Smooth muscle cell (in vitro differentiated cells): ENCODE measurements around the gene GPR176. TPM values are rescaled to one million over a fixed set of nuclear protein-coding genes. Genes with fewer than 3 reads are reported as not detected.

Experiments
- DNase-seq: peaks from one replicate; lab custom pipeline; 2025; ENCODE audit not compliant: unreplicated experiment; lab: John Stamatoyannopoulos, UW
- H2AFZ ChIP-seq: fragments of 200-600 bp; sonication (generic); 2 replicates; pipeline ENCODE4 v1.6.0; 2016; ENCODE audit warnings: antibody characterized with exemption, low read depth, mild to moderate bottlenecking
- H3F3A ChIP-seq: fragments of 200-600 bp; sonication (generic); 2 replicates; pipeline ENCODE4 v1.6.0; 2017; ENCODE audit warnings: antibody characterized with exemption, low read depth
- H3K27ac ChIP-seq: fragments of 200-600 bp; sonication (generic); 2 replicates; pipeline ENCODE4 v1.5.1; 2016; ENCODE audit warnings: low read depth, mild to moderate bottlenecking
- H3K27me3 ChIP-seq: fragments of 200-600 bp; sonication (generic); 2 replicates; pipeline ENCODE4 v1.6.1; 2016; ENCODE audit warnings: low read depth, mild to moderate bottlenecking
- H3K36me3 ChIP-seq: fragments of 200-600 bp; sonication (generic); 2 replicates; pipeline ENCODE4 v1.5.1; 2016; ENCODE audit warnings: low read depth
- H3K4me1 ChIP-seq: fragments of 200-600 bp; sonication (generic); 2 replicates; pipeline ENCODE4 v1.5.1; 2016; ENCODE audit warnings: low read depth
- H3K4me2 ChIP-seq: fragments of 200-600 bp; sonication (generic); 2 replicates; pipeline ENCODE4 v1.6.0; 2016; ENCODE audit warnings: mild to moderate bottlenecking
- H3K4me3 ChIP-seq: fragments of 200-600 bp; sonication (generic); 2 replicates; pipeline ENCODE4 v1.5.1; 2016; ENCODE audit warnings: mild to moderate bottlenecking
- H3K79me2 ChIP-seq: fragments of 200-600 bp; sonication (generic); 2 replicates; pipeline ENCODE4 v1.6.0; 2016; ENCODE audit warnings: low read depth, mild to moderate bottlenecking
- H3K9ac ChIP-seq: fragments of 200-600 bp; sonication (generic); 2 replicates; pipeline ENCODE4 v1.6.0; 2016; ENCODE audit warnings: low read depth
- H3K9me3 ChIP-seq: fragments of 200-600 bp; sonication (generic); replicated peaks from 2 replicates; pipeline ENCODE4 v1.5.1; 2016; ENCODE audit warnings: low read depth
- H4K20me1 ChIP-seq: fragments of 200-600 bp; sonication (generic); 2 replicates; pipeline ENCODE4 v1.6.0; 2016; ENCODE audit warnings: low read depth
- CTCF ChIP-seq: fragments of 200-600 bp; sonication (generic); IDR thresholded peaks from 2 replicates; pipeline ENCODE4 v1.5.1; 2017; ENCODE audit warnings: borderline replicate concordance, mild to moderate bottlenecking, antibody characterized with exemption; ENCODE audit not compliant: insufficient read depth, poor library complexity, severe bottlenecking
- WGBS: methylation state at CpG from one replicate; pipeline ENCODE4 v1.1.7; 2016; ENCODE audit warnings: low lambda C conversion rate; 5-methylcytosine and 5-hydroxymethylcytosine counted together
- polyA plus RNA-seq: library from polyadenylated mRNA; unstranded; fragments of >200 nt; fragmentation: Nextera tagmentation; extraction: Ambion mirVana; gene quantifications from 2 replicates; pipeline ENCODE4 v1.2.1, GENCODE V29; 2016
- total RNA-seq: library from RNA; depleted of rRNA; stranded (reverse); fragments of >200 nt; gene quantifications from 2 replicates; pipeline ENCODE4 v1.2.3, GENCODE V29; 2014

Gene GPR176
- total and polyA plus RNA-seq, 2 experiments from 2014 or later: 20.0 to 22.4 TPM

- TF ChIP-seq CTCF: no peak
These were observed 132.0 kb downstream of the GPR176 start for GRCh38 chr15:39788108-39788507.

GRCh38 chr15:39787479-39787878 lies 132.6 kb downstream of the GPR176 start:
- DNase-seq: no peak
- no peak for TF ChIP-seq CTCF
- peaks cover 4% of the 10 kb centered on the region for H3K79me2 ChIP-seq
- no peak overlapping the region for H3K9ac ChIP-seq
- no peak overlapping the region for H3K4me3 ChIP-seq
- H3F3A ChIP-seq: peaks cover 9% of the 10 kb centered on the region
- H3K4me2 ChIP-seq: no peak overlapping the region
- H3K36me3 ChIP-seq: no peaks in the 10 kb centered on the region
- H3K27me3 ChIP-seq: no peaks in the 10 kb centered on the region
- no peak overlapping the region for H3K27ac ChIP-seq
- H3K9me3 ChIP-seq: no peaks in the 10 kb centered on the region
- no peak overlapping the region for H2AFZ ChIP-seq
- H3K4me1 ChIP-seq: peaks cover 14% of the 10 kb centered on the region
- 4% methylated on average over 1 of the region's 1 CpG for WGBS
- H4K20me1 ChIP-seq: no peaks in the 10 kb centered on the region

More at GRCh38 chr15:39788108-39788507, 132.0 kb downstream of the GPR176 start:
- H3K4me1 ChIP-seq: peaks cover 14% of the 10 kb centered on the region
- H3K36me3 ChIP-seq: no peaks in the 10 kb centered on the region
- no peak for DNase-seq
- no peak overlapping the region for H2AFZ ChIP-seq
- no peaks in the 10 kb centered on the region for H3K27me3 ChIP-seq
- no peak overlapping the region for H3K4me3 ChIP-seq
- no peak overlapping the region for H3K27ac ChIP-seq
- no peaks in the 10 kb centered on the region for H3K9me3 ChIP-seq
- H4K20me1 ChIP-seq: no peaks in the 10 kb centered on the region
- peak overlapping the region; percentile 9 for H3K9ac ChIP-seq
- H3K79me2 ChIP-seq: peaks cover 4% of the 10 kb centered on the region
- peaks cover 9% of the 10 kb centered on the region for H3F3A ChIP-seq
- no peak overlapping the region for H3K4me2 ChIP-seq
- WGBS: 70% methylated on average over 4 of the region's 4 CpGs

GRCh38 chr15:39786447-39787056 lies 133.5 kb downstream of the GPR176 start:
- Histone ChIP-seq H3K36me3 (no peaks in the 10 kb centered on the region), H2AFZ (no peak overlapping the region), H3K79me2 (peaks cover 4% of the 10 kb centered on the region), H3K9ac (no peak overlapping the region), H3K27me3 (no peaks in the 10 kb centered on the region), H3K9me3 (no peaks in the 10 kb centered on the region), H3K4me3 (no peak overlapping the region), H4K20me1 (no peaks in the 10 kb centered on the region), H3F3A (peaks cover 9% of the 10 kb centered on the region), H3K27ac (no peak overlapping the region), H3K4me2 (no peak overlapping the region), H3K4me1 (peaks cover 14% of the 10 kb centered on the region)
- TF ChIP-seq CTCF: peak; percentile 66
- no peak for DNase-seq
- WGBS: 13% methylated on average over 5 of the region's 5 CpGs

- Histone ChIP-seq H3K27me3 (no peaks in the 10 kb centered on the region), H3K9me3 (no peaks in the 10 kb centered on the region), H3K27ac (no peak overlapping the region), H3K9ac (no peak overlapping the region), H3K4me2 (no peak overlapping the region), H3K4me3 (no peak overlapping the region), H3K4me1 (peaks cover 14% of the 10 kb centered on the region), H3K36me3 (no peaks in the 10 kb centered on the region), H3F3A (peaks cover 9% of the 10 kb centered on the region), H3K79me2 (peaks cover 4% of the 10 kb centered on the region), H2AFZ (no peak overlapping the region), H4K20me1 (no peaks in the 10 kb centered on the region)
- DNase-seq: no peak
- 90% methylated on average over 7 of the region's 7 CpGs for WGBS
- TF ChIP-seq CTCF: no peak
These were observed 134.2 kb downstream of the GPR176 start for GRCh38 chr15:39785841-39786240.
